Natural killer cell (primary cell): ENCODE data around the gene UBE2QL1. TPM values are rescaled to one million over a fixed set of nuclear protein-coding genes. Genes with fewer than 3 reads are reported as not detected.

ENCODE experiments used
- ATAC-seq, 3 donors: fragments of 150-1000 bp in 2 of 3; fragments of 200-7000 bp in 1 of 3; cut with Tn5 transposase; 1 replicate in 1 of 3; 2 replicates in 2 of 3; pipeline ENCODE4 v1.10.0; 2021; ENCODE audit warnings: mild to moderate bottlenecking in 2 of 3, moderate library complexity in 2 of 3
- DNase-seq, 2 donors: peaks; one replicate each; pipeline versions ENCODE4 v3.0.0 to v3.0.0-alpha.2; 2013 to 2021; ENCODE audit warnings: mixed read lengths in 1 of 2
- H3K27ac ChIP-seq: one replicate; pipeline ENCODE4 v1.5.1; 2013; ENCODE audit warnings: mild to moderate bottlenecking, low read length
- H3K27me3 ChIP-seq: one replicate; pipeline ENCODE4 v1.6.1; 2013; ENCODE audit warnings: low read length; ENCODE audit not compliant: control insufficient read depth, insufficient read depth
- H3K36me3 ChIP-seq: one replicate; pipeline ENCODE4 v1.6.1; 2013; ENCODE audit warnings: low read length; ENCODE audit not compliant: control insufficient read depth, insufficient read depth
- H3K4me1 ChIP-seq: one replicate; pipeline ENCODE4 v1.6.1; 2013; ENCODE audit warnings: low read length; ENCODE audit not compliant: control insufficient read depth, insufficient read depth
- H3K4me3 ChIP-seq: one replicate; pipeline ENCODE4 v1.5.1; 2013; ENCODE audit warnings: low read length
- H3K9me3 ChIP-seq: one replicate; pipeline ENCODE4 v1.6.1; 2013; ENCODE audit warnings: low read length; ENCODE audit not compliant: control insufficient read depth, insufficient read depth
- H3K27ac Mint-ChIP-seq, 2 donors: one replicate each; pipeline ENCODE4 v1.8.0; 2022; ENCODE audit warnings: mild to moderate bottlenecking in 2 of 2, mixed read lengths in 2 of 2, moderate library complexity in 1 of 2
- H3K27me3 Mint-ChIP-seq, 2 donors: one replicate each; pipeline ENCODE4 v1.8.0; 2022; ENCODE audit warnings: low read depth in 2 of 2, mixed read lengths in 2 of 2
- H3K36me3 Mint-ChIP-seq: one replicate; pipeline ENCODE4 v1.8.0; 2022; ENCODE audit warnings: mixed read lengths
- H3K4me1 Mint-ChIP-seq, 2 donors: one replicate each; pipeline ENCODE4 v1.8.0; 2022; ENCODE audit warnings: mixed read lengths in 2 of 2
- H3K4me3 Mint-ChIP-seq: one replicate; pipeline ENCODE4 v1.8.0; 2022; ENCODE audit warnings: mild to moderate bottlenecking, moderate library complexity, mixed read lengths
- H3K9me3 Mint-ChIP-seq, 2 donors: one replicate each; pipeline ENCODE4 v1.8.0; 2022; ENCODE audit warnings: mixed read lengths in 2 of 2
- WGBS: methylation state at CpG from one replicate; pipeline ENCODE4 v1.1.7; 2013; ENCODE audit warnings: missing lambda C conversion rate; ENCODE audit not compliant: insufficient coverage; 5-methylcytosine and 5-hydroxymethylcytosine counted together
- intact Hi-C: fragments of 100-400 bp; cut with micrococcal nuclease; formaldehyde crosslinking; loops from one replicate; pipeline ENCODE4 v1.14.2; 2022
- total RNA-seq, 4 donors: library from RNA; stranded (reverse); fragments of 120-200 nt in 1 of 4; gene quantifications; one replicate each; pipeline versions ENCODE4 v1.2.3 to v1.2.4, GENCODE V29; 2013 to 2022
- TF ChIP-seq, protein P1 (sequence below): fragments of 200-600 bp; IDR thresholded peaks from one replicate; pipeline ENCODE4 v1.8.0; 2022; ENCODE audit warnings: antibody characterized with exemption

Gene UBE2QL1
- total RNA-seq, 3 donors from 2014 or later (not counting 1 experiment from before 2014, with no cell fraction given) = not detected

DNA sequence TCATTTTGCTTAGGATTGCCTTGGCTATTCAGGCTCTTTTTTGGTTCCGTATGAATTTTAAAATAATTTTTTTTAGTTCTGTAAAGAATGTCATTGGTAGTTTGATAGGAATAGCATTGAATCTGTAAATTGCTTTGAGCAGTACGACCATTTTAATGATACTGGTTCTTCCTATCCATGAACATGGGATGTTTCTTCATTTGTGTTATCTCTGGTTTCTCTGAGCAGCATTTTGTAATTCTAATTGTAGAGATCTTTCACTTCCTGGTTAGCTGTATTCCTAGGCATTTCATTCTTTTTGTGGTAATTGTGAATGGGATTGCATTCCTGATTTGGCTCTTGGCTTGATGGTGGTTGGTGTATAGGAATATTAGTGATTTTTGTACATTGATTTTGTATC lies 6.3 kb upstream of the UBE2QL1 start:
- peaks cover 13 to 17% of the 10 kb centered on the region in 2 donors for H3K27me3 Mint-ChIP-seq
- no peaks in the 10 kb centered on the region for H3K36me3 ChIP-seq
- intact Hi-C loops = no loop called here

DNA sequence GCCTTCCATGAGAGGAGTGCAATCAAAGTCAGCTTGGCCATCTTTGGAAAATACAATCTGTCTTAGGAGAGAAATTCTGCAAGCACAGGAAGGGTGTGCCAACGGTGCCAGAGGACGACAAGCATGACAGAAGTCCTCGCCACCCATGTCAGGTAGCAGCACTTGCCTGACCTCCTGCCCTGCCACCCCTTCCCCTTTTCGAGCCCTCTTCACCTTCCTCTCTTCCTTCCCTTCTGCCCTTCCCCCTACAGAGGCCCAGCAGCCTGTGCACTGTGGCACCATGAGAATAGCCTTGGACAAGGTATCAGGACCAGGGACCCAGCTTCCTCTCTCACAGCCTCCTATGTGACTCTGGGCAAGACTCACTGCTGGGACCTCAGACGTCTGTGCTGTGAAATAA lies 5.3 kb upstream of the UBE2QL1 start:
- H3K27me3 ChIP-seq = peaks cover 2% of the 10 kb centered on the region
- TF ChIP-seq, protein P1, sequence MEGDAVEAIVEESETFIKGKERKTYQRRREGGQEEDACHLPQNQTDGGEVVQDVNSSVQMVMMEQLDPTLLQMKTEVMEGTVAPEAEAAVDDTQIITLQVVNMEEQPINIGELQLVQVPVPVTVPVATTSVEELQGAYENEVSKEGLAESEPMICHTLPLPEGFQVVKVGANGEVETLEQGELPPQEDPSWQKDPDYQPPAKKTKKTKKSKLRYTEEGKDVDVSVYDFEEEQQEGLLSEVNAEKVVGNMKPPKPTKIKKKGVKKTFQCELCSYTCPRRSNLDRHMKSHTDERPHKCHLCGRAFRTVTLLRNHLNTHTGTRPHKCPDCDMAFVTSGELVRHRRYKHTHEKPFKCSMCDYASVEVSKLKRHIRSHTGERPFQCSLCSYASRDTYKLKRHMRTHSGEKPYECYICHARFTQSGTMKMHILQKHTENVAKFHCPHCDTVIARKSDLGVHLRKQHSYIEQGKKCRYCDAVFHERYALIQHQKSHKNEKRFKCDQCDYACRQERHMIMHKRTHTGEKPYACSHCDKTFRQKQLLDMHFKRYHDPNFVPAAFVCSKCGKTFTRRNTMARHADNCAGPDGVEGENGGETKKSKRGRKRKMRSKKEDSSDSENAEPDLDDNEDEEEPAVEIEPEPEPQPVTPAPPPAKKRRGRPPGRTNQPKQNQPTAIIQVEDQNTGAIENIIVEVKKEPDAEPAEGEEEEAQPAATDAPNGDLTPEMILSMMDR = no peak
- H3K27ac Mint-ChIP-seq = no peak overlapping the region
- no peaks in the 10 kb centered on the region for H3K9me3 Mint-ChIP-seq
- no peaks in the 10 kb centered on the region for H3K4me1 Mint-ChIP-seq
- H3K4me1 ChIP-seq = no peaks in the 10 kb centered on the region
- 49% methylated on average over 5 of the region's 5 CpGs for WGBS
- no peaks in the 10 kb centered on the region for H3K36me3 ChIP-seq
- H3K27me3 Mint-ChIP-seq = peaks cover 13% of the 10 kb centered on the region in 2 donors
- ATAC-seq (no peak), DNase-seq (no peak)
- H3K27ac ChIP-seq = no peak overlapping the region
- H3K4me3 ChIP-seq = no peak overlapping the region
- H3K9me3 ChIP-seq = no peaks in the 10 kb centered on the region
- H3K36me3 Mint-ChIP-seq = no peaks in the 10 kb centered on the region
- intact Hi-C loops = no loop called here
- no peak overlapping the region for H3K4me3 Mint-ChIP-seq

More for the DNA sequence above, 6.3 kb upstream of the UBE2QL1 start:
- Mint-ChIP-seq H3K4me3 (no peak overlapping the region), H3K36me3 (no peaks in the 10 kb centered on the region), H3K27ac (no peak overlapping the region), H3K9me3 (no peaks in the 10 kb centered on the region), H3K4me1 (no peaks in the 10 kb centered on the region)
- H3K27me3 ChIP-seq = no peaks in the 10 kb centered on the region
- no peaks in the 10 kb centered on the region for H3K9me3 ChIP-seq
- WGBS = 88% methylated on average over 2 of the region's 2 CpGs
- no peak for ATAC-seq
- no peak overlapping the region for H3K4me3 ChIP-seq
- no peak overlapping the region for H3K27ac ChIP-seq
- TF ChIP-seq, protein P1 = no peak
- no peak for DNase-seq
- H3K4me1 ChIP-seq = no peaks in the 10 kb centered on the region

DNA sequence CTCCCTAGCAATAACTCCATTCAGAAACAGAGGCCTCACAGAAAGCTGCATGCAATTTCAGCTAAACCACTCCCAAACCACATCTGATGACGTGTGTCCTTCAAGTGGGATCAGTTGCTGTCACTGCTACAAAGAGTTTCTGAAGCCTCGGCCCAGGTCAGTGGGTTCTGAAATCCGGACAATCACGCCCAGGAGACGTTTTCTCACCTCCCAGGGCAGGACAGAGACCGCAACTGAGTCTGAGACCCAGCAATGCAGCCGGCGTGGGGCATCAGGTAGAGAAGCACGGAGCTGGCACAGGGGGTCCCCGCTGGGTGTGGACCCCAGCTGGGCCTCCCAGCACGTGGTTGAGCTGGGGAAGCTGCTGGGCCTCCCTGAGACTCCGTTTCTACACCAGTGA lies 2.6 kb upstream of the UBE2QL1 start:
- H3K27ac Mint-ChIP-seq = no peak overlapping the region
- 52% methylated on average over 12 of the region's 12 CpGs for WGBS
- intact Hi-C loops = no loop called here

More for the DNA sequence above, 2.6 kb upstream of the UBE2QL1 start:
- TF ChIP-seq, protein P1 = no peak
- peaks cover 3% of the 10 kb centered on the region for H3K4me1 ChIP-seq
- Mint-ChIP-seq H3K4me1 (peaks cover 0 to 7% of the 10 kb centered on the region in 2 donors), H3K27me3 (peaks cover 26 to 29% of the 10 kb centered on the region in 2 donors), H3K36me3 (no peaks in the 10 kb centered on the region), H3K9me3 (no peaks in the 10 kb centered on the region), H3K4me3 (no peak overlapping the region)
- H3K27me3 ChIP-seq = peaks cover 3% of the 10 kb centered on the region
- DNase-seq (no peak), ATAC-seq (no peak)
- H3K9me3 ChIP-seq = no peaks in the 10 kb centered on the region
- H3K36me3 ChIP-seq = no peaks in the 10 kb centered on the region
- H3K27ac ChIP-seq = no peak overlapping the region
- no peak overlapping the region for H3K4me3 ChIP-seq
